Stimulated activated CD8-positive, alpha-beta memory T cell treated with anti-CD3 and anti-CD28 coated beads, Interleukin-7, amount 100 ng/mL, for 1 hour (primary cell): Measurements from ENCODE around the gene GID8.
"Not testable (repeated sequence)": the region's sequence is repeated elsewhere in the genome, so short reads cannot be mapped to it uniquely, and the experiment has no call there.

Source experiments
- DNase-seq, 2 donors: peaks; one replicate each; pipeline ENCODE4 v3.0.0-alpha.2; 2020; ENCODE audit warnings: low read depth in 2 of 2

The GID8 gene

GRCh38 chr20:62958388-62959100, 20.6 kb downstream of the GID8 start:
- no peak for DNase-seq

GRCh38 chr20:62959101-62959971, 21.4 kb downstream of the GID8 start:
- DNase-seq: no peak

GRCh38 chr20:62959998-62960436, 22.1 kb downstream of the GID8 start:
- DNase-seq: no peak

- DNase-seq: not testable (repeated sequence)
These were observed 22.7 kb downstream of the GID8 start for GRCh38 chr20:62960446-62961309.

GRCh38 chr20:62961310-62961783, 23.4 kb downstream of the GID8 start:
- DNase-seq: no peak

GRCh38 chr20:62961799-62962198, 23.9 kb downstream of the GID8 start:
- no peak for DNase-seq

GRCh38 chr20:62962221-62962879, 24.4 kb downstream of the GID8 start:
- no peak for DNase-seq

GRCh38 chr20:62962891-62963613, 25.1 kb downstream of the GID8 start:
- DNase-seq: no peak

GRCh38 chr20:62963614-62964397, 25.9 kb downstream of the GID8 start:
- no peak for DNase-seq

GRCh38 chr20:62964700-62965099, 26.8 kb downstream of the GID8 start:
- no peak for DNase-seq

- no peak for DNase-seq
These were observed 27.4 kb downstream of the GID8 start for GRCh38 chr20:62965363-62965771.

GRCh38 chr20:62966212-62967148, 28.5 kb downstream of the GID8 start:
- no peak for DNase-seq

- DNase-seq: no peak
These were observed 29.2 kb downstream of the GID8 start for GRCh38 chr20:62967149-62967501.

GRCh38 chr20:62967628-62968351, 29.8 kb downstream of the GID8 start:
- DNase-seq: no peak

- DNase-seq: no peak
These were observed 30.6 kb downstream of the GID8 start for GRCh38 chr20:62968378-62969178.

GRCh38 chr20:62969179-62969760, 31.3 kb downstream of the GID8 start:
- no peak for DNase-seq

- no peak for DNase-seq
These were observed 32.0 kb downstream of the GID8 start for GRCh38 chr20:62969939-62970306.
